PC-3 (cell line): ENCODE data around the gene RSPH6A.

Source experiments
- CTCF ChIP-seq: fragments of 300-600 bp; sonication (generic); conservative IDR thresholded peaks from 2 replicates; pipeline ENCODE4 v1.5.1; 2017; ENCODE audit warnings: antibody characterized with exemption, low read depth, mild to moderate bottlenecking, low read length
- EZH2 ChIP-seq: fragments of 300-600 bp; sonication (generic); IDR thresholded peaks from one replicate; pipeline ENCODE4 v1.6.1; 2017; ENCODE audit warnings: antibody characterized with exemption, mild to moderate bottlenecking, low read length; ENCODE audit not compliant: unreplicated experiment

- TF ChIP-seq CTCF (no peak), EZH2 (no peak)
Measured at GRCh38 chr19:45772130-45772840, 42.8 kb downstream of the RSPH6A start.
